Gastrocnemius medialis (tissue), 4 donors: ENCODE measurements around the gene FOXF1. TPM values are rescaled to one million over a fixed set of nuclear protein-coding genes. Genes with fewer than 3 reads are reported as not detected.

Source experiments
- ATAC-seq, 2 donors: fragments of 150-250 bp; one replicate each; pipeline ENCODE4 v1.9.1; 2016
- DNase-seq, 2 donors: peaks; one replicate each; pipeline ENCODE4 v3.0.0-alpha.2; 2019
- H3K27ac ChIP-seq, 4 donors: fragments of 200-600 bp; sonication (generic); 1 replicate in 1 of 4; 2 replicates in 3 of 4; pipeline ENCODE4 v1.5.1; 2016 to 2018; ENCODE audit warnings: mild to moderate bottlenecking in 2 of 4, moderate library complexity in 1 of 4
- H3K27me3 ChIP-seq, 3 donors: fragments of 200-600 bp; sonication (generic) in 2 of 3; 1 replicate in 1 of 3; 2 replicates in 2 of 3; pipeline versions ENCODE4 v1.5.1 to v1.6.0; 2016 to 2019; ENCODE audit warnings: mild to moderate bottlenecking in 1 of 3, moderate library complexity in 1 of 3
- H3K36me3 ChIP-seq, 2 donors: fragments of 200-600 bp; sonication (generic) in 1 of 2; one replicate each; pipeline ENCODE4 v1.5.1; 2017 to 2018
- H3K4me1 ChIP-seq, 2 donors: fragments of 200-600 bp; sonication (generic) in 1 of 2; one replicate each; pipeline ENCODE4 v1.5.1; 2016 to 2017; ENCODE audit warnings: mild to moderate bottlenecking in 2 of 2
- H3K4me3 ChIP-seq, 4 donors: fragments of 200-600 bp; sonication (generic) in 3 of 4; 1 replicate in 1 of 4; 2 replicates in 3 of 4; pipeline ENCODE4 v1.5.1; 2016 to 2019; ENCODE audit warnings: mild to moderate bottlenecking in 2 of 4
- H3K9me3 ChIP-seq, 3 donors: fragments of 200-600 bp; sonication (generic) in 2 of 3; 1 replicate in 1 of 3; 2 replicates in 2 of 3; pipeline ENCODE4 v1.5.1; 2016 to 2019
- CTCF ChIP-seq, 5 experiments: fragments of 450-650 bp in 3 of 5; fragments of 200-600 bp in 2 of 5; sonication (generic) in 2 of 5; IDR thresholded peaks in 4 of 5; conservative IDR thresholded peaks in 1 of 5; 1 replicate in 4 of 5; 2 replicates in 1 of 5; pipeline ENCODE4 v1.5.1; 2016 to 2019; ENCODE audit warnings: antibody characterized with exemption in 5 of 5, mild to moderate bottlenecking in 3 of 5, moderate library complexity in 3 of 5
- POLR2A ChIP-seq, 2 donors: fragments of 450-650 bp; IDR thresholded peaks; one replicate each; pipeline ENCODE4 v1.6.1; 2017; ENCODE audit warnings: antibody characterized with exemption in 2 of 2, mild to moderate bottlenecking in 2 of 2, moderate library complexity in 2 of 2
- in situ Hi-C, 4 donors: fragments of 200-750 bp; cut with MboI; loops; one replicate each; pipeline versions ENCODE4 v1.15.0 to v1.8.0; 2017; ENCODE audit warnings: low sequenced_read_pairs in 4 of 4
- intact Hi-C: fragments of 100-400 bp; cut with DNase I; formaldehyde crosslinking; loops from one replicate; pipeline ENCODE4 v1.15.1; 2023; ENCODE audit warnings: low total_unique reads
- total RNA-seq, 4 donors: library from RNA; depleted of rRNA; stranded (reverse); fragments of >200 nt; gene quantifications; one replicate each; pipeline versions ENCODE4 v1.1.0 to v1.2.3, GENCODE V29; 2016

FOXF1 gene
- total RNA-seq, 4 donors from 2014 or later, result 0.07 to 0.10 TPM; not detected in 2

GRCh38 chr16:86494039-86494564 lies 16.2 kb upstream of the FOXF1 start:
- Histone ChIP-seq H3K36me3 (no peaks in the 10 kb centered on the region), H3K27me3 (peaks cover 69 to 98% (median 92%) of the 10 kb centered on the region in 3 donors), H3K9me3 (no peaks in the 10 kb centered on the region), H3K4me3 (no peak overlapping the region), H3K27ac (no peak overlapping the region), H3K4me1 (peaks cover 0 to 13% of the 10 kb centered on the region in 2 donors)
- in situ Hi-C loops (no loop called here), intact Hi-C loops (no loop called here)
- no peak for ATAC-seq
- no peak for TF ChIP-seq POLR2A (IDR thresholded peaks at IDR 0.05)
- TF ChIP-seq CTCF (IDR thresholded peaks at IDR 0.05 in 4 of 5, conservative IDR thresholded peaks at IDR 0.05 in 1 of 5), result no peak
- no peak for DNase-seq

- no peak overlapping the region for H3K27ac ChIP-seq
- H3K4me3 ChIP-seq, result no peak overlapping the region
- ATAC-seq, result no peak
- peaks cover 71 to 98% (median 92%) of the 10 kb centered on the region in 3 donors for H3K27me3 ChIP-seq
- TF ChIP-seq POLR2A (IDR thresholded peaks at IDR 0.05) (no peak), CTCF (IDR thresholded peaks at IDR 0.05 in 4 of 5, conservative IDR thresholded peaks at IDR 0.05 in 1 of 5) (no peak)
- H3K9me3 ChIP-seq, result no peaks in the 10 kb centered on the region
- H3K4me1 ChIP-seq, result peaks cover 0 to 14% of the 10 kb centered on the region in 2 donors
- no peak for DNase-seq
- intact Hi-C loops (no loop called here), in situ Hi-C loops (no loop called here)
- no peaks in the 10 kb centered on the region for H3K36me3 ChIP-seq
These were observed 15.6 kb upstream of the FOXF1 start for GRCh38 chr16:86494565-86495356.

- no peak for TF ChIP-seq POLR2A (IDR thresholded peaks at IDR 0.05)
- TF ChIP-seq CTCF (IDR thresholded peaks at IDR 0.05 in 4 of 5, conservative IDR thresholded peaks at IDR 0.05 in 1 of 5), result no peak
- Histone ChIP-seq H3K9me3 (no peaks in the 10 kb centered on the region), H3K36me3 (no peaks in the 10 kb centered on the region), H3K27me3 (peaks cover 77 to 100% (median 94%) of the 10 kb centered on the region in 3 donors), H3K27ac (no peak overlapping the region), H3K4me3 (no peak overlapping the region), H3K4me1 (peaks cover 0 to 14% of the 10 kb centered on the region in 2 donors)
- DNase-seq (no peak), ATAC-seq (no peak)
- intact Hi-C loops (no loop called here), in situ Hi-C loops (no loop called here)
These were observed 15.0 kb upstream of the FOXF1 start for GRCh38 chr16:86495357-86495701.

GRCh38 chr16:86495756-86496261 lies 14.5 kb upstream of the FOXF1 start:
- in situ Hi-C loops, result no loop called here
- no peak overlapping the region for H3K27ac ChIP-seq

More at GRCh38 chr16:86495756-86496261, 14.5 kb upstream of the FOXF1 start:
- intact Hi-C loops, result no loop called here
- Histone ChIP-seq H3K4me1 (peaks cover 0 to 14% of the 10 kb centered on the region in 2 donors), H3K4me3 (no peak overlapping the region), H3K36me3 (no peaks in the 10 kb centered on the region), H3K9me3 (no peaks in the 10 kb centered on the region), H3K27me3 (peaks cover 82 to 100% (median 94%) of the 10 kb centered on the region in 3 donors)
- TF ChIP-seq CTCF (IDR thresholded peaks at IDR 0.05 in 4 of 5, conservative IDR thresholded peaks at IDR 0.05 in 1 of 5) (no peak), POLR2A (IDR thresholded peaks at IDR 0.05) (no peak)
- DNase-seq, result no peak
- ATAC-seq, result no peak
